Measurements from ENCODE around the gene IKZF1.

IKZF1 gene

DNA sequence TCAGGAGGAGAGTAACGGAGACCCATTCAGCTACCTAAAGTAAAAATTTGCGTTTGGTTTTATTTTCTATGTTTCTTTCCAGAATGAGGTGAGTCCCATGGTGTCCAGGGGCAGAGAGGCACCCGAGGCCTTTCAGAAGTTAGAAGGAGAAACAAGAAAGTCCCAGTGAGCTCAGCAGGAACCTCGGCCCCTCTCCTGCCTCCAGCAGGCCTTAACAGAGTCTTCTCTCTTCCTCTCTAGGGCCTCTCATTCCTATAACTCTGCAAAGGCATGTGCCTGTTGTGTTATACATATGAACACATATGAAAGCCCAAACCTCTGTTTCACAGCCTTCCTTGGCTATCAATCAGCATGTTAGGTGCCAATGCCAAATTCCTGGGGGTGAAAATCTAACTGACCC lies 20.8 kb upstream of the IKZF1 start:
- no peak for DNase-seq (ENCODE audit: low read depth in 2 of 2)

DNA sequence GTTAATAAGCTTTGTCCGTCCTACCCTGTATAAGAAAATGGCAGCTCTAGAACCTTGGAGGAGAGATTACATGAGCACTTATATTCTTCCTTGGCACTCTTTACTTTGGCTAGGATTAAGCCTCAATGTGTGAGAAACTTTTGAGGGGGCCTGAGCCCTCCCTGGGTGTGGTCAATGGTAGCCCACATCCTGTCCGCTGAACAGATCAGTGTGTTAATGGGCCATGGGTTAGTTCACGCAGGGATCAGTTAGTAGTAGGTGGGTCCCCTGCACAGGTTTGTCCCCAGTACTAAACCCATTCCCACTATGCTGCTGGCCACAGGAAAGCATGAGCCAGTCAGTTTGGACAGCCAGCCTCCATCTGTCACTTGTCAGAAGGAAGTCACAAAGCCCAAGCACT lies 20.2 kb upstream of the IKZF1 start:
- no peak for DNase-seq (ENCODE audit: low read depth in 2 of 2)

DNA sequence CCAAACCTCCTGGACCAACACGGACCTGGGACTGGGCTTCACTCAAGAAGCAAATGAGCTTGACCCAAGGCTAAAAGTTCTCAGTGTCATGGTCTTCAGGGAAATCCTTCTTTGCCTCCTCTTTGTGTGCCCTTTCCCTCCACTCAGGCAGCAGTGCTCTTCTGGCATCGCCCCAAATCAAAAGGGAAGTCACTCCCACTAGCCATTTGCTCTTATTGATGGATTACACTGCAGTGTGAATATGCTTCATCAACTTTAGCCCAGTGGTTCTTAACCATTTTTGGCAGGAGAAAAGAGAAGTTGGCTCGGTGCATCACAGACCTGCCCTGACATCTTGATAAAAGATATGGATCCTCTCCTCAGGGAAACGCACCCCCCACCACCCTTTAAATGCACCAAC lies 19.2 kb upstream of the IKZF1 start:
- no peak for DNase-seq (ENCODE audit: low read depth in 2 of 2)

DNA sequence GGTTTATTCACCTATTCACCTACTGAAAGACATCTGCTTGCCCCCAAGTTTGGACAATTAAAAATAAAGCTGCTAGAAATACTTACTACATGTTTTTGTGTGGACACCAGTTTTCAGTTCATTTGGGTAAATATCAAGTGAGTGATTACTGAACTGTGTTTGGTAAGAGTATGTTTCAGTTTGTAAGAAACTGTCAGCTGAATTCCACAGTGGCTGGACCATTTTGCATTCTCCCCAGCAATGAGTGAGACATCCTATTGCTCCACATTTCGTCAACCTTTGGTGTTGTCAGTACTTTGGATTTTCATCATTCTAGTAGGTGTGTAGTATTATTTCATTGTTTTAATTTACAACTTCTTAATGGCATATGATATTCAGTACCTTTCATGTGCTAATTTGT lies 17.4 kb upstream of the IKZF1 start:
- DNase-seq (ENCODE audit: low read depth in 2 of 2) = no peak

DNA sequence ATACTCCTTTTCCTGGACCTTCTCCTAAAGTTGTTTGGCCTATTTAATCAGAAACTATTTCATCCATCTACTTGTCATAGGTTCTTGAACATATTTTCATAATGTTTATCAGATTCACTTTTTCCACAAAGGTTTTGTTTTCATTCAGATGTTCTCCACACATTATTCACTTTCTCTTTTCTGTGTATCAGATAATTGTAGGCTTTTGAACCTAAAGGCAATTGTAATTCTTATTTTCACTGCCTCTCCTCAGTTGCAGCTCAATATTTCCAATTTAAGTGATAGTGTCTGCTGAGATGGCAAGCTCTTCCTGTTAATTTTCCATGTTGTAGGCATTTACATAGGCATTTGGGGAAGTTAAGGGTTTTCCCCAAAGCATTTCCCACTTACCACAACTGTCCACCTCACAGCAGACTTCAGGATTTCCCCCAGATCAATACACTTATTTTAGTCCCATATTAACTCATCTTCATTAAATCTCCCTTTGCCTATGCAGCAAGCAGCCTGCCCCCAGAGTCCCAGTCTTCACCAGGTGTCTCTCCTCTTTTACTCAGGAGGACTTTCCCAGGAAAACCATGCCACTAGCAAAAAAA lies 12.3 kb upstream of the IKZF1 start:
- no peak for DNase-seq (ENCODE audit: low read depth in 2 of 2)

DNA sequence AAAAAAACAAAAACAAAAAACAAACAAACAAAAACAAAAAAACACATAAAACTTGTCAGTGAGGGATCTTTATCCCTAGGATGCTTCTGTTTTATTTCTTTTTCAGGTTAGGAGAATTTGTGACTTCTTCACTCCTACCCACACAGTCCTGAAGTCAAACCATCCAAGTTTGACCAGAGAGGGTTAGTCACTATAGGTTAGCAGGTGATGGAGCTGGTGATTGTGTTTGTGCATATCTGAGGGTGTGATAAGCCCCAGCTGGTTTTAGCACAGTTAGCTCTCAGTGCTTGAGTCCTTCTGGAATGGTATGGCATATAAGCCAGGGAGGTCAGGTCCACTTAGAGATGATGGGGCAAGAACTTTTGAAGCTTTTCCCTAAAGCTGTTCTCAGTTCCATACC lies 11.8 kb upstream of the IKZF1 start:
- no peak for DNase-seq (ENCODE audit: low read depth in 2 of 2)

DNA sequence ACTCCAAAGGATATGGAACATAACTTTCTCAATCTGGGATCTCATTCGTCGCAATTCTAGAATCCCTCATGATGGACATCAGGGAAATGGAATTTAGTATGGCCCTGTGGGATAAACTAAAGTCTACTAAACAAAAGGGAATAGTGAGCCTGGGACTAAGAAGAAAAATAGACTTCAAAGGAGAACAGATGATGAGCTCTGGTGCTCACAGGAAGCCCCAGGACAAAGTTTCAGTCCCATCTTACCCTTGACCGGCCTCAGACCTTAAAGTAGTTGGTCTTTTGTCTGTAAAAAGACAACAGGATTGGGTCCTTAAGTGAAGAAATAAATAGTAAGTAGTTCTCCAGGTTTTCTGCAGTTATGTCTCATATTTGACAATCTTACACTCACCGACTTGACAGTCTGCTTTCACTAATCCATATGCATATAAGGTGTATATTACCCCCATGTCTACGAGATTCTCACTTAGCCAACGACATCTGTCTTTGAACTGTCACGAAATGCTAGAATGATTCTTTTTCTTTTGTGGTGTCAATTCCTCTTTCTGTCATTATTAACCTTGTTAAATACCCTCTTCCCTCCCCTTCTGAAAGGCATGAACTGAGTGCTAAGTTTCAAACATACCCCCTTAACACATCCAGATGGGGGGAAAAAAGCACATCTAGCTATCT lies 10.9 kb upstream of the IKZF1 start:
- no peak for DNase-seq (ENCODE audit: low read depth in 2 of 2)

DNA sequence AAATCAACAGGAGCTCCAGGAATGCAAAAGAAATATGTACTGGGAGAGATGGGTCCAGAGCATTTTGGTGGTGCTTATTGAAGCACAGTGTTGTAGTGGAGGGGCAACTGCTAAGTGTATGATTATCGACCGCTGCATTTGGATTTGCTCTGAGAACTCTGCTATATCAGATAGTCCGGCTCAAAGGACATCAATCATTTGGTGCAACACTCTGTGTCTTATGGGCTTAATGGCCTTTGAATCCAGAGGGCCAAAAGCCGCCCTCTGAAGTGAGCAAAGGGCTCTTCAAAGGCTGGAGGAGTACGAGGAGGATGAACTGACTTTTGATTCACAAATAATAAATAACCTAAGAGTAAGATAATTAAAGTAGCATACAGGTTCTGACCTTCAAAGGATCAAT lies 9.4 kb upstream of the IKZF1 start:
- no peak for DNase-seq (ENCODE audit: low read depth in 2 of 2)

DNA sequence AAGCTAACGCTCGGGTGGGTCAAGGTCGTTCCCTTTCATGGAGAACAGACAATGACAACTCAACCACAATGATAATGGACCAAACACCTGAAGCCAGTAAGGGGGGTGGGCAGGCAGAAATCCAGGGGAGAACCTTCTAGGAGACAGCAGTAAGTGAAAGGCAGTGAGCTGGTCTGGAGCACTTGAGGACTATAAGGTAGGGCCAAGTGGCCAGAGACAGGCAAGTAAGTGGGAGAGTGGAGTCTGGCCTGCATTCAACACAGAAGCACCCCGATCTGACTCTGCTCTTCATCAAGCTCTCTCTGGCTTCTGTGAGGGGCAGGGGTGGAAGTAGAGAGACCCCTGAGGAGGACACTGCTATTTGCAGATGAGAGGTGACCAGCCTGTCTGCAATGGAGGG lies 7.7 kb upstream of the IKZF1 start:
- no peak for DNase-seq (ENCODE audit: low read depth in 2 of 2)

DNA sequence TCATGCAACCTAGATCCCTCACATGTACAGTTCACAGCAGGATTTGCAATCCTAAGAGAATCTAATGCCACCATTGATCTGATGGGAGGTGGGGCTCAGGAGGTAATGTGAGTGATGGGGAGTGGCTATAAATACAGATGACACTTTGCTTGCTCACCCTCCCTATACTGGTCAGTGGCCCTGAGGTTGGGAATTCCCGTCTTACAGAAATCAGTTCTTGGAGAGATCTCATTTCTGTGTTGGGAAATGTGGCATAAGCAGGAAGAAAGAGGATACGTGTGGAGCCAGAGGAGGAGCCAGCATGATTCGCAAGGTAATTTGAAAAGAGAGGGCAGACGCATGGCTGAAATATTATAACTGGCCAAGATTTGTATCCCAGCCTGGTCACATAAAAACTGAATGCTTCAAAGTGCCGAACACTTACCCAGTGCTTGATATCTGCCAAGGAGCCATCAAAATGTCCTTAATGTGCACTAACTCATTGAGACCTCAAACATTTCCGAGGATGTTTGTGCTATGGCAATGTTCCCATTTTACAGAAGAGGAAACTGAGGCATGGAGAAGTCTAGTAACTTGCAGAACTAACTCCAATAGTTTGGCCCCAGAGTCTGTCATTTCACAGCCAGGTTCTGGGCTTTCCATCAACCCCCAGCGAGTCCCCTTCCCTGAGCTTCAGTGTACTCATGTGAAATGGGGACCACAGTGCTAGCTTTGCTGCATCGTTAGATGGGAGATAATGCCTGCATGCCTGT lies 5.5 kb upstream of the IKZF1 start:
- DNase-seq (ENCODE audit: low read depth in 2 of 2) = no peak

DNA sequence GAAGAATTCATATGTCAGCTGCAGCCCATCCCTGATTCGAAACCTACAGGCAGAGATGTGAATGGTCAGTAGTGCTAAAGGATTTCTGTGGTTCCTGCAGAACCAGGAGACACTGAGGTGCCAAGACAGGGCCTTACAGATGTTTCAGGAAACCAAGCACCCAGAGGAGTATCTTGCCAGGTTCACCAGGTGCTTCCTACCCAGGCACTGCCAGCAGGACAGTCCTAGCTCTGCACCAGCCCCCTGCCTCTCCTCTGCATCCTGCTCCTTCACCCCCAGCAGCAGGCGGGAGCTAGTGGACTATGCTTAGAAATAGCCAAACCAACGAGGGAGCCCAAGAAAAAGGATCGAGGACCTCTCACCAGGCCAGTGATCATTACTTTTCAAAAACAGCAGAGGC lies 4.2 kb upstream of the IKZF1 start:
- no peak for DNase-seq (ENCODE audit: low read depth in 2 of 2)

DNA sequence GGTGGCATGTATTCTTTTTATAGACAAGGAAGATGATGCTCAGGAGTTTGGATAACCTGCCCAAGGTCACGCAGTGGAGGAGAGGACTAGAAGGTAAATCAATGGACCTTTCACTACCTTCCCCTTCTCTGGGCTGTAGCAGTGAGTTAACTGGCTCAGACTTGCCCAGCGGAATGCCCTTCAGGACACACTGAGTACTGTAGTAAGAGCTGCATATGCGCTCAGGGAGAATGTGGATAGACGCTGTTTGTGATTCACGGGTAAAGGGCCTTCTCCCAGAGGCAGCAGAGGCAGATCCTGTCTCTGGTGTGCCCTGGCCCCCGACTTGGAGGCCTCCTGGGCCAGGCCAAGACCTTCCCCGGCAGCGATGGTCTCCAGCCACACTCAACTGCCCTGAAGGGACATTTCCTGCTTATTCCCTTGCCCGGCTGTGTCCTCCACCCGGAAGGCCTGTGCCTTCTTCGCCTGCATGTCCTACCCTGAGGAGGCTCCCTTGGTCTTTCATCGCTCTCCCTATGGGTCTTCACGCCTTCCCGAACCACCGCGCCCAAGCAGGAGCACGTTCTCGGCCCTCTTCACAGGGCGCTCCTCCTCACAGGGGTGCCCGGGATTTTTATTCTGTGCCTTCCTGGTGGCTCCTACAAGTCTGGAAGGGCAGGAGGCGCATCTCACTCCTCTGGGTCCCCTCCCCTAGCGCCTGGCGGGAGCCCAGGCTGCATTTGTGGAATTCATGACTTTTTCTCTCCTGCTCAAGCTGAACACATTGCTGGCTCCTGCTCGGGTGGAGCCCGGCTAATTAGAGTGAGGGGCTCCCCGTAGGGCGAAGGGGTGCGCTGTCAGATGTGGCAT lies 1.8 kb upstream of the IKZF1 start:
- no peak for DNase-seq (ENCODE audit: low read depth in 2 of 2)

DNA sequence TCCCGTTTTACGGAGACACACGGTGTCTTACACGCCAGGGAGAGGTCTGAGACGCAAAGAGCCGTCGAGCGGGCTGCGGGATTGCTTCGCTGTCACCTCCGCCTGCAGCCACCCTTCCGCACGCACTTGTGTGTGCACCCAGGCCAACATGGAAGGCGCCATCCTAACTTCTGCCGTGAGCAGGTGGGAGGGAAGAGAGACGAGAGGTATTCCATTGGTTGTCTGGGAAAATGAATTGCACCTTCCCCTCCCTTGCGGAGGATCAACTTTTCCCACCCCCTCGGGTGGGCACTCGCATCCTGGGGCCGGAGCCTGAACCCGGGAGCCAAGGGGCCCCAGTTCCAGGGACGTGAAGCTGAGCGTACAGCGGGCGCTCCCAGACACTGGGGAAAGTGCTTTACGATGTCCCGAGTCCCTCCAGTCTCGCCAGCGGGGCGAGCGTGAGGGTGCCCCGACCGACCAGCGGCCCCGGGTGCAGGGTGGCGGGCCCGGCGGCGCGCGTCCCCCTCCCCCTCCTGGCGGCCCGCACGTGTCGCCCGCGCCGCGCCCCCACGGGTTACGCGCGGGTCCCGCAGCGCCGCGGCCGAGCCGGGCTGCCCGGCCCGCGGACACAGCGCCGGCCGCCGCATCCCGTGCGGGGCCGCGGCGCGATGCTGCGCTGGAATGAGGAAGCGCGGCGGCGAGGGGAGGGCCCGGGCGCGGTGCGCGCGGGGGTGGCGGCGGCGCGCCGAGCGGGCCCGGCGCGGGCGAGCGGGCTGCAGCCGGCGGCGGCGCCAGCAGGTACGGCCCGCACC lies 984 bp upstream of the IKZF1 start:
- no peak for DNase-seq (ENCODE audit: low read depth in 2 of 2)

DNA sequence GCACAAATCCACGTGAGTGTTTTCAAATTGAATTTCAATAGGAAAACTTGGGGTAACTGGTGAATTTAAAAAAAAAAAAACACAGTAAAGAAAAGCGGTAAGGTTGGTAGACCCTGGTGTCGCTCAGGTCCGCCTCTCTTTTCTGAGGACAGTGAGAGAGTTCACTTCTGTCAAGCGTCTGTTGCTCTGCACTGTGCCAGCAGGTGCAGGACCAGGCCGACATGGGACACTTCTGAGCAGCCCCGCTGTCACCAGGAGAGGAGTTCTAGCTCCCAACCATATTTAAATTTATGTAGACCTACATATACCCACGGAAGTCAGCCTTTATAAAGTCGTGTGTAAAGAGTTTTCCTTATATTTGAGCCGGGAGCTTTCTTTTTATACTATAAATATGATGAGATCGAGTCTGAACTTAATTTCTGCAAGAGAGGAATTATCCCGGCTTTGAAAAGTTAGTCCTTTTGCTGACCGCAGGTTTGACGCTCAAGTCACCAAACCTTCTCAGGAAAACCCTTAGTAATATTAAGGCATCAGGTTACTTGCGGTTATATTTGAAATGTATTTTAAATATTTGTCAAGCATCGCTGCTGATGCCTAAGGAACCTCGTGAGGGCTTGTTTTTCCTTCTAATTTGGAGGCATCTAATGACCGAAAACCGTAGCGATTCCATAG lies 531 bp downstream of the IKZF1 start:
- no peak for DNase-seq (ENCODE audit: low read depth in 2 of 2)

DNA sequence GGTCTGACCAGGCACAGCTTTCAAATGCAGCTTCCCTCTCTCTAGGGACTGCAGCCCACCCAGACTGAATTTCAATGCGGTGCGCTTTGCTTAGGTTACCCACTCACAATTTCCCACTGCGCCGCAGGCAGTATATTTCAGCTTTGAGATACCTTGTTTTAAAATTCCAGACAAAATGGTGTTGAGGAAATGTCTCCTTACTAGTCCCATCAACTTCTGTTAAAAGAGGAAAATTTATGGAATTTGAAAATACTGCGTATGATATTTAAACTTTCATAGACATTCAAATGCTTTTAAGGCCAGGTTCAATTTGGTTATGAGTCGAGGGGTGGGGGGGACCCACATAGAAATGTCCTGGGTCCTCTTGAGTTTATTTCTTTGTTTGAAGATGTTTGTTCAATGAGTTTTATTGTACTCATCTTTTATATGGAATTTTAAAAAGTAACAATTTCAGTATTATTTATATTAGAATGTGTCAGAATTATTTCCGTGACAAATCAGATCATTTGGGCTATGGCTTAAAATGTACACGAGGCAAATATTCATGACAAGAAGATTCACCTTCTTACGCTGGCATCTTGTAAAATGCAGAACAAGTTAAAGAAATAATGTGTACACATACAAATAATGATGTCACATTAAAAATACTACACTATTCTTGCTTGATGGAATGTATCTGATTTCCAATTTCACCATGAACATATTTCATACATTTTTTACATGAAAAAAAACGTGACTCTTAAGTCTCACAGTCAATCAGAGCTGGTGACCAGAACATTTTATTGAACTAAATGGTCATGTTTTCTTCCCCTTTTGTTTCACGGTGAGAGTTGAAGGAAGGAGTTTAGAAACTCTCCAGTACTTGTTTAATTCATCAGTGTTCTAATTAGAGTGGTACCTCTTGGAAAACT lies 1.3 kb downstream of the IKZF1 start:
- DNase-seq (ENCODE audit: low read depth in 2 of 2) = no peak

DNA sequence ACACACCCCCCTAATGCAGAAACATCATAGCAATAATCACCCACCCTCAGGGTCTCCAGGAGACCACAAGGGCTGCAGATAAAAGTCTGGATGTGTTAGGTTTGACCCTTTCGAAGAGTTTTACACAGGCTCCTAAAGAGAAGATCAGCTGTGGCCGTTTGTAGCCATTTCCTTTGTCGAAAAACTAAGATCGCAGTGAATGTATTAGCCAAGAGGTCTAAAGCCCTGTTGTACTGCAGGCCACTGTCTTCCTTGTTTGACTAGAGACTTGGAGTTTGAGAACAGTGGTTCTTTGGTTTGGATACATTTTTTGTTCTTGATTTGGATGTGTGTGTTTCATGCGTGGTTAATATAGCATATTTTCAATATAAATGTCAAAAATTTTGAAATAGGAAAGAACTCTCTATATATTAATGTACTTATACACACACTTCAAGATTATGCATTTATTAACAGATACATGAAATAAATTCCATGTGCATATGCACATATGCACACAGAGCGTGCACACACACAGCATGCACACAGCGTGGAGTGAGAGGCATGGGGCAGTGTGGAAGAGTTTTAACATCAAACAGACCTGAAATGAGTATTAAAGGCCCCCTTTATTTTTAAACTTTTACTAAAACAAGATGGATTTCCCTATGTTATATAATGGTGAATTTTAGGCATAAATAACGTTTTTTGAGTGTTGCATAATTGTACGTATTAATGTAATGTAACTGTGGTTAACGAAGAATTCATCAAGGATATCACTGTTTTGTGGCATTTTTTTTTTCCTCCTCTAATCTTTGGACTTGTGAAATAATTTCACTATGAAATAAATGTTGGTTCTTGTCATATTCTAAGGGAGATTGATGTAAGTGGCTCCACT lies 2.2 kb downstream of the IKZF1 start:
- no peak for DNase-seq (ENCODE audit: low read depth in 2 of 2)

DNA sequence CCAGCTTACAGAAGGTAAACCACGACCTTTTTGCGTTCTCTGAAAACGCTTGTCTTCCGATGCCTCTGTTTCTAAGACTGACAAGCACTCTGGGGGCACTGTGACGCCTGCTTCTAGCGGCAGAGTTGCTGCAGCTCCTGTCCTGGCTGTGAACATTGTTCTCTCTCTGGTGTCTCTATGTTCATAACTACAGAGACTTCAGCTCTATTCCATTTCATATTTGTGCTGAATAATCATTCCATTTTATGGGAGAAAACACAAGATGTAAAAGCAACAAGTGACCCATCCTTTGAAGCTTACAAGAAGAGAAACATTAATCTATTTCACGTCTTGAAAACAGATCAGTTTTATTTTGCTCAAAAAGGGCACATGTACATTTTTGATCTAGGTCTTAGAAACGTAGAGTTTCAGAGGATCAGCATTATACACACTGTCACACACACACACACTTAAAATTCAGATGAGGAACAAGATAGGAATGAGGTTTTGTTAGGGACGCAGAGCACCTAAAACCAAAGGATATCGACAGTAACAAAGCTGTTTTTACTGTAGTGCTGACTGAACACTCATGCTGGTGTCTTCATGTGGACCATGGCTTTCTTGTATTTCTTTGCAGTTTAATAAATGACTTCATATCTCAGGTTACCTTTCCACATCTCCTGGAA lies 3.0 kb downstream of the IKZF1 start:
- no peak for DNase-seq (ENCODE audit: low read depth in 2 of 2)

DNA sequence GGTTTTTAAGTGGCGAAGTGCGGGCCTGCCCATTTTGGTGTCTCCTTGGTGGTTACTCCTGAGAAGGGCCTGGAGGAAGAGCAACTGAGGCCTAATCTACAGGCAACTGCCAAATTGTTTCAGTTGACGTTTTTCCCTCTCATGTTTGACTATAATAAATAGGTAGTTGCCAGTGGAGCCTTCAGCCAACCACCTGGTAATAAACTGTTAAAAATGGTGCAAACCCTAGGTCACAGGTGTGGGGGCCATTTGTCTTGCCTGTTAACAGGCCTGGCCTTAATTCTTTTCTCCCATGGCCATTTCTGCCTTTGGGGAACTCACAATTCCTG lies 3.7 kb downstream of the IKZF1 start:
- DNase-seq (ENCODE audit: low read depth in 2 of 2) = no peak
